Measurements from ENCODE around the gene ORC1. TPM values are rescaled to one million over a fixed set of nuclear protein-coding genes. Genes with fewer than 3 reads are reported as not detected.

The ORC1 gene
- 14.5 and 19.2 TPM in 2 replicates for total RNA-seq

DNA sequence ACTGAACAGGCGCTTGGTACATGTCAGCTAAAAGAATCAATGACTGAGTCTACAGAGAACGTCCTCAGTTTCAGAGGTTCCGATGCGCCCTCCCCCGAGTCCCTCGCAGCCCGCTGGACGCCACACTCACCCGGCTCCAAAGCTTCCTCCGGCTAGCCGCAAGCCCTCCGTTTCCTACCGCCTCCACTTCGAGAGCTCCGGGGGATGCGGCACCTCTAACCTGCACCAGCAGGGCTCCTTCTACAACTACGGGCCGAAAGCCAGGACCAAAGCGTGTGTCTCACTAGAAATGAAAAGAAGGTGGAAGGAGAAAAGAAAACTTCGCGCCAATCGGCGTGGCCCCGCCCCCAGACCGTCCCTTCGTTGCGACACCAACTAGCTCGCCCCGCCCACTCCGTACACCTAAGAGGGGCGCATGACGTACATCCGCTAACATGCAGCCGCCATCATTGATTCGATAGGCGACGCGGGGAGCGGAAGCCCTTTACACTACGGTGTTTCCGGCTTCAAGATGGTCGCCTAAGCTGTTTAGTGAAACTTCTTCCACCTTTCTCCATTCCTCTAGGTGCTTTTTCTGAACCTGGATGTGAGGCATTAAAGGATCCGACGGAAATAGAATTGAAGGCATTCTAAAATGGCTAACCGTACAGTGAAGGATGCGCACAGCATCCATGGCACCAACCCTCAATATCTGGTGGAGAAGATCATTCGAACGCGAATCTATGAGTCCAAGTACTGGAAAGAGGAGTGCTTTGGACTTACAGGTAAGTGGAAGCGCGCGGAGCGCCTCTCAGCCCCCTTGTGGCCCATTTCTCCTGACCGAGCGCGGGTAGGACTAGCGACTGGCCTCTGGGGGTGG, at the start of gene ORC1, which contains the start of gene PRPF38A:
ORC1 (minus strand) TSS at position 308 of the 859 bp plus-strand sequence. CDS start 2,200 bp downstream, outside the sequence.
PRPF38A (plus strand) TSS at position 487 of the 859 bp plus-strand sequence; CDS start at position 635, 148 bp downstream.

GRCh38 chr1:52365746-52366516, 38.3 kb downstream of the ORC1 start, which contains the start of gene CC2D1B:
Gene CC2D1B, minus strand, starts transcription at chr1:52366205. Its CDS starts 1,585 bp downstream, at chr1:52364620.

Other genes starting within 250 kb of the ORC1 start
- 22.8 and 23.0 TPM in 2 replicates for gene CC2D1B, start 38.2 kb downstream of the ORC1 start, total RNA-seq
- 18.0 and 19.8 TPM in 2 replicates for gene PRPF38A, start 179 bp upstream of the ORC1 start, total RNA-seq
- 46.7 and 47.1 TPM in 2 replicates for gene TUT4, start 148.7 kb upstream of the ORC1 start, total RNA-seq
- gene GPX7, start 197.9 kb upstream of the ORC1 start, total RNA-seq: 7.3 and 13.4 TPM in 2 replicates
- not detected in 2 replicates for gene SHISAL2A, start 228.7 kb upstream of the ORC1 start, total RNA-seq

All from thoracic aorta endothelial cell (primary cell).